Stimulated activated CD4-positive, alpha-beta T cell treated with anti-CD3 and anti-CD28 coated beads, Interleukin-15, amount 100 ng/mL, for 24 hours (primary cell): ENCODE results near the gene CD63.

Experiments
- DNase-seq: peaks from one replicate; pipeline ENCODE4 v3.0.0-alpha.2; 2020

The CD63 gene

DNA sequence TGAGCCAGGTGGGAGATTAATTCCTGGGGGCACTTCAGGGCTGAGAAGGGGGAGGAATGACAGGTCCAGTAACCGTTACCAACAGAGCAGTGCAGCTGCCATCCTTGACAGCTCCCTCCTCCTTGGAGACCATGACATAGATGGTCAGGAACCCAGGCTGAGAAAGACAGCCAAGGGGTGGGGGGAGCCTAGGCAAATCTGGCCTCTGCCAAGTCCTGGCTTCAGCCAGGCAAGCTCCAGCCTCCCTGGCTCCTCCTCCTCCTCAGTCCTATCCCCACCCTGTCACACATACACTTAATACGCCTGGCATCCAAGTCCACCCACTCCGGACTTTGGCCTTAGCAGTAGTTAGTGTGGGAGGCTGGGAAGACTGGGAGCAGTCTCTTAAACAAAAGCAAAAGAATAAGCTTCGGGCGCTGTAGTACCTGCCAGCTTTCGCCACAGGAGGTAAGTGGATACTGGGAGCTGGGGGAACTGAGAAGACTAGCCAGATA lies 8.7 kb downstream of the CD63 start, which contains the start of gene RDH5:
TSS of gene RDH5 (plus strand) at position 323 of the 494 bp plus-strand sequence. CDS start 792 bp downstream, outside the sequence.
- no peak for DNase-seq

DNA sequence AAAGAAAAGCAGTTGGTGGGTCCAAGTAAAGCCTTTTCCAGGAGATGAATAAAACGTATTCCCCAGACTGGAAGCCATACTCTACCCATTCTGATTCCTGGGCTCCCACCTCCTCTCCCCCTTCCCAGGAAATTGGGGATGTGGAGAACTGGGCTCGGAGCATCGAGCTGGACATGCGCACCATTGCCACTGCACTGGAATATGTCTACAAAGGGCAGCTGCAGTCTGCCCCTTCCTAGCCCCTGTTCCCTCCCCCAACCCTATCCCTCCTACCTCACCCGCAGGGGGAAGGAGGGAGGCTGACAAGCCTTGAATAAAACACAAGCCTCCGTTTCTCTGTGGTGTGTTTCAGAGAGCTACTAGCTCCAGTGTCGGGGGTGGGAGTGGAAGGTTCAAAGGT lies 9.4 kb downstream of the CD63 start:
- no peak for DNase-seq

DNA sequence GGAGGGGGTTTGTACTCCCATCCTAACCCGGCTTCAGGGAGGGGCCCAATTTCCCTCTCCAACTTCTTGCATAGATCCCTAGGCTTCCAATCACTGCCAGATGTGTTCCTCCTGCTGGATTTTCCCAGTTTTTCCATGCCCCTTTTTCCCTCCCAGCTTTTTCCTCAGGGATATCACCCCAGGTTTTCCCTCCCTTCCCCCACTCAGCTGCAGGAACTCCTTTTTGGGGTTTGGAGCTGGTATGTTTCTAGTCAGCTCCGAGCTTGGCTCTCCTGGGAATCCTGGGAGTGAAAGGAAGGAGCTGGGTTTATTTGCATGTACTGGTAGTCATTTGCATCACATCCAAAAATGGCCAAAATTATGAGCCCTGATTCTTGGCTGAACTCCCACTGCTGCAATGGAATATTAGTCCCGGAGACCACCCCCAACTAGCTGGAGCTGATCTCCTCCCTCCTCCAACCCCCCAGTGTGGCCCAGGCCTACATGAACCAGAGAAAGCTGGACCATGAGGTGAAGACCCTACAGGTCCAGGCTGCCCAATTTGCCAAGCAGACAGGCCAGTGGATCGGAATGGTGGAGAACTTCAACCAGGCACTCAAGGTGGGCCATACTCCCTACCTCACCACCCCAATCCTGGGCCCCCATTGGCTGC lies 10.1 kb downstream of the CD63 start:
- no peak for DNase-seq

GRCh38 chr12:55718015-55718414 lies 10.8 kb downstream of the CD63 start:
- no peak for DNase-seq

DNA sequence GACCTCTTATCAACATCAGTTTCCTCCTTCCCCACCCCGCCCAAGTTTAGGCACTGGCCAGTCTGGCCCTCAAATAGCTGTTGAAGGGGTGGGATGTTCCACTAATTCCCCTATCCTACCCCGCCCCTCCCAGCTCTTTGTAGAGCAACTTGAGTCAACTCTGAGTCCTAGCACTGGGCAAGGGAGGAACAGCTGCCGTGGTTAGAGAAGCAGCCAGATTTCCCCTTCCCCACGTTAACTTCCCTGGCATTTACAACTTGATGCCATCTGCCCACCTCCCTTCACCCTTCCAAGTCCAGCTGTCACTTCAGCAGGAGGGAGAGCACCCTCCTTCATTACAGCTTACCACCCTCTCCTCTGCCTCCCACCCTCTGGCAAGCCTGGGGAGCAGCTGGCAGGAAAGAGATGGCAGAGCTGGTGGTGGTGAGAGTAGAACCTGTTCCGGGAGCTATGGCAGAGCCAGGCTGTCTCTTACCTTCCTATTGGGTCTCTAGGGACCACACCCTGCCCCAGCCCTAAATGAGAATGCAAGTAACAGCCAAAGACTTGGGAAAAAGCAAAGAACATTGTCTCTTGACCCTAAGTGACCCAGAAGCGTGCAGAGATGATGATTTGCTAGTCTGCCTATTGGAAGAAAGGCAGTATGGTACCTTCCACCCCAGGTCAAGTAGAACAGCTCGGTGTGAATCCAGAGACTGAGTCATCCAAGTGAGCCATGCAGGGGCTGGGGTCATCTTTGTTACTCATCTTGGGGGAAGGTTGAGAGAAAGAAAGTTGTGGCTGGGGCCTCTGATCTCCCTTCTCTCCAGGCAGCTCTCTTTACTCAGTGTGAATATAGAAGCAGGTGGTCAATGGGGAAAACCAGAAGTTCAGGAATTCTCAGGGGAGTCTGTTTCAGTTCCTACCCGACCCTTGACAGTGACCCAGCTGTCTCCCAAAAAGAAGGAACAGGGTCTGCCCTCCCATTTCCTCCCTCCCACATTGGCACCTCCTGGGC lies 11.5 kb downstream of the CD63 start:
- peak; percentile 42 for DNase-seq

GRCh38 chr12:55716582-55716957 lies 12.2 kb downstream of the CD63 start:
- DNase-seq: no peak

GRCh38 chr12:55715833-55716581 lies 12.8 kb downstream of the CD63 start, which contains the start of gene BLOC1S1:
TSS of gene BLOC1S1 (plus strand) at chr12:55716046. CDS start at chr12:55716052, 6 bp downstream.
- peak; percentile 98 for DNase-seq

DNA sequence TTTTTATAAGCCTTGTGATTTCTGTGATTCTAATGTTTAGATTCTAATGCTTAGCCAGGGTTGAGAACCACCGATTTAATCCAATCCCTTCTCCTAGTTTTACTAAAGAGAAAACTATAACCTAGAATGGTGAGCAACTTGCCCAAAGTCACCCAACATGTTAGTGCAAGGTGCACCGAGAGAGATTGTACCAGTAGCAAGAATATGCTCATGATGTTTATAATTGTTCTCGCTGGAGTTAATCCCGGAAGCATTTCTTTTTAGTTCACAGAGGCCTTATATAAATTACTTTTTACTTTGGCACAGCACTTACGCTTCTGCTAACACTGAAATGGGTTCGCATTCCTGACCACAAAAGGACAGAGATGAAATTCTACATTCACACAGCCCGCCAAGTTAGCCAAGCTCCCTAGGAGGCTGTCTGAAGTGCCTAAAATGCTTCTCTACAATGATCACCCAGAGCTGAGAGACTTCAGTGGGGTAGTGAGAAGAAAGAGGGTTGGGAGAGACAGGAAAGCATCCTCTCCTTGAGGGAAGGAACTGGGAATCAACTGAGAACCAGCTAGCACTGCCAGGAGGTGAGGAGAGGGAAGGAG lies 13.5 kb downstream of the CD63 start:
- no peak for DNase-seq

DNA sequence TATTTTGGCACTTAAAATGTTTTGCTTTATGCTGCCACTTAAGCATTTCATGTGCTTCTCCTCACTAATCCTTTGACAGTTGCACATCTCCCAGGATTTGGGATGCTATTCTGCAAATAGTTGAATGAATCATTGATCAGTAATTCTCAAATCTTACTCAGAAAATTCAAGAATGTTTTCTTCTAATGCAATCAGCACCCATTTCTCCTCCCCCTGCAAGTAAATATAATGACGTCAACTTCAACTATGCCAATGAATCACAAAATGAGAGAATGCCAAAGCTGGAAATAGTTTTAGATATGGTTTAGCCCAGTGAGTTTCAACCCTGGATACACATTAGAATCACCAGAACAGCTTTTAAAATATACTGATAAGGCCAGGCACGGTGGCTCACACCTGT lies 15.1 kb downstream of the CD63 start:
- no peak for DNase-seq

DNA sequence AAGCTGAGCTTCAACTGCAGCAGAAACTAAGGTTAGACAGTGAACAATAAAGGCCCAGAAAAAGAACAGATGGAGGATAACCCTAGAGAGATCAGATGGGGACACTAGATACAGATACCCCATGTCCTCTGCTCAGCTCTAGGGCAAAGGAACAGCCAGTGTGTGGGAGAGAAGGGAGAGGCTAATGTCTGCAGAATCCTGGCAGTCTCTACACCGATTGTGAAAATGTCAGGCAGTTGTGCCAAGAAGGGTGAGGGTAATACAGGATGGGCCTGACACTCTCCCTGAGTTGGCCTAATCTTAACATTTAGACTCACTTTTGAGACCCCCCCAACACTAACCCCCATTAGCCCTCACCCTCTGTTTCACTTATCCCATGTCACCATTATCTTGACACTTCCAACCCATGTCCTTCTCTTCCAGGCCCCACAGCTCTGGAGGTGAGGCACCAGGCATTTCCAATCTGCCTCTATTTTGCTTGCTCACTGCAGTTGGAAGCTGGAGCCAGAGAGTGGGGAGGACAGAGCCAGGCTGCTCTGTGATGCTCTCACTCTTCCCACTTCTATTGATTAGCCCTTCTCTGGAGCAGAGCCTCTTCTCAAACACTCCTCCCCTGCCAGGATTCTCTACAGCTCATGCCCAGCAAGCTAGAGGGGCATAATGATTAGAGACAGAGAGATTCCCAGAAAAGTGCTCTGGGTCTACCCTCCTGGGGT lies 16.0 kb downstream of the CD63 start:
- no peak for DNase-seq

DNA sequence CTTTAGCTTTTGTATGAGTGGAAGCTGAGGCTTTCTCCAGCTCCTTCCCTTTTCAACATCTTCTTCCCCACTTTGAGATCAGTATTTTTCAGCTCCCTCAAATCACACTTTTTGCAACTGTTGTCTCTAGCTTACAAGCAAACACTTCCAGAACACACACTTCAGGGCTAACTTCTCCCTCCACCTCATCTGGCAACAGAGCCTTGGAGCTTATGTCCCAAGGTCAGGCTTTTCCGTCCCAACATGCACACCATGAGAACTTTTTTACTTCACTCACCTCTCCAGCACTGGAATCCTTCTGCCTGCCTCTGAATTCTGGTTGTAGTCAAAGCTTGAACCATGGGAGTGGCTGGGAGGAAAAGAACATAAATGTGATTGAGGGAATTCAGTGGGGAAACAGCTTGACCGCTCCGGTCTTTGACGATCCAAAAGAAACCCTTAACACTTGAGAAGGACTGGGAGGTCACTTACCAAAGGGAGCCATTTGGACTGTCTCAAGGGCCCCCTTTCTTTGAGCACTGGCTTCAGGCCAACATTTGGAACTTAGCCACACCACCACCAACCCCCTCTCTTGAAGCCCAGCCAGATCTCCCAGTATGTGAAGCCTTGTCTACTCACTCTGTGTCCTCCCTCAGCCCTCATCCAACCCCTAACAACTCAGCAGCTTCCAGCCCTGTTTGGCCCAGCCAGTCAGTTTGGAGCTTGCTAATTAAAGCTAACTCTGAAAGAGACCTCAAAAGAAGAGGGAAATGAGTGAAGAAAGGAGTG lies 16.8 kb downstream of the CD63 start:
- no peak for DNase-seq

DNA sequence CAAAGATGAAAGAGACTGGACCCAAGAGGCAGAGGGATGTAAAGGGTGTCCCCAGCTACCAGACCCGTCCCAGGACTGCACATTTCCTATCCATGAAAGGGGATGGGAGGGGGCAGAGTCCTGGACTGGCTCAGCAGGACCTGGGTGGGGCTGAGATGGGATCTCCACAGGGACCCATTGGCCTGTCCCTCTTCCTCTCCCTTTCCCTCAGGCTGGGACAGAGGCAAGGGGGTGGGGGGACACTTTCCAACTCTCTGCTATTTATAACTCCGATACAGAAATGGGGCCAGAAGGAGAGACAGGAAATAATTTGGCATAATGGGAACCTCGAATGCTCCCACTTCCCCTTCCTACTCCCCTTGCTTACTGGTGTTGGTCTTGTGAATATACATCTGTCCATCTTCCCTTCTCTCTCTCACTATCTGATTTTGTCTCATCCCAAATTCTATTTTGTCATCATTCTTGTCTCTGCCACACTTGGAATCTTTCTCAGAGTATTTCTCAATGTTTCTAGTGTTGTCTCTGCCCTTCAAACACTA lies 20.0 kb downstream of the CD63 start:
- no peak for DNase-seq

- DNase-seq: peak; percentile 81
These were observed 20.7 kb downstream of the CD63 start, which contains the start of gene ITGA7 for GRCh38 chr12:55707841-55708694. TSS of gene ITGA7 (minus strand) at chr12:55707904. CDS start at chr12:55707682, 222 bp downstream.

DNA sequence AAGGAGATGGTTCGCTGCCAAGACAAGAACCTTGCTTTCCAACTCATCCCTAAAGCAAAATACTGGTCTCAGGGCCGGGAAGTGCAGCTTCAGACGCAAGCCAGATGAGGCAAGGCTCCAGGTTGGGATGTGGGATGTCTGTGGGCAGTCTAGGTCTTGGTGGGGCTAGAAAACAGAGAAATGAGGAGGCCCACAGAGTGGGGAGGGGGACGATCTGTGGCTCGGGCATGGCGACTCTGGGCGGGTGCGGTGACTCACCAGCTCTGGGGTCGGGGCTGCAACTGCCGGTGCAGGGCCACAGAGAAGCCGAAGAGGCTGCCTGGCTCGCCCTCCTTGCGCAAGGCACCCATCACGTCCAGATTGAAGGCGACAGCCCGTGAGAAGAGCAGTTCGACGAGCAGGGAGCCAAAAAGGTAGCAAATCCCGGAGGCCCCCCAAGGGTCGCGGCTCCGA lies 21.6 kb downstream of the CD63 start:
- DNase-seq: no peak

GRCh38 chr12:55706568-55707218 lies 22.1 kb downstream of the CD63 start:
- DNase-seq: no peak

DNA sequence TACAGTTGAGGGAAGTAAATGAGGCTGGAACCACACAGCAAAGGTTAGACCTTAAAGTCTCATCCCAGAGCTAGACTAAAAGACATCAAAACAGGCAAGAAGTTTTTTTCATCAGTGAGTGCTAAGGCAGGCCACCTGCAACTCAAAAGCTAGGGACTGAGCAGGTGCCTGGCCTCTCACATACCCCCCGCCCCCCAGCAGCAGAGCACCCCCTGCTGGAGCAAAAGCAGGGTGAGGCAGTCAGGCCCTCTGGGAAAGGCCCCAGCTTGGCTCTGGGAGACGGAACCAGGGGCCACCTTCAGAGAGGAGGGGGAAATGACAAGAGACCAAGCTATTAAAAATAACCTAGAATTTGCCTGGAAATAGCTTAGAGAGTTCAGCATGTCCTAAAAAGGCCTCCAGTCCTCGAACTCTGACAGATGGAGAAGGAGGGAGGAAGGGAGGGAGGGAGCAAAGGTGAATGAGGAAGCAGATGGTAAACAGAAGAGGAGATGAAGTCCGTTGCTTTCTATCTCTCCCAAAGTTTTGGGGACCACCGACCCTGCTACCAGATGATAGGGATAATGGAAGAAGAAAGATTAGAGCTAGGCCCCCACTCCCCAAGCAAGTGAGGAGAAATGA lies 22.9 kb downstream of the CD63 start:
- no peak for DNase-seq

GRCh38 chr12:55704824-55705718 lies 23.7 kb downstream of the CD63 start:
- no peak for DNase-seq
